Right renal pelvis (tissue), 4 donors: Measurements from ENCODE around the gene EIF1AD. TPM values are rescaled to one million over a fixed set of nuclear protein-coding genes. Genes with fewer than 3 reads are reported as not detected.

Source experiments
- DNase-seq, 4 donors: peaks; one replicate each; pipeline ENCODE4 v3.0.0-alpha.2; 2013; ENCODE audit warnings: low read depth in 4 of 4, low spot score in 3 of 4, missing footprints in 1 of 4
- polyA plus RNA-seq, 4 donors: library from polyadenylated mRNA; unstranded; fragments of 120-200 nt; gene quantifications; one replicate each; pipeline ENCODE4 v1.2.1, GENCODE V29; 2013; ENCODE audit not compliant: insufficient read length in 4 of 4

EIF1AD gene
- polyA plus RNA-seq, 4 donors = 26.6 to 30.8 (median 28.4) TPM

DNA sequence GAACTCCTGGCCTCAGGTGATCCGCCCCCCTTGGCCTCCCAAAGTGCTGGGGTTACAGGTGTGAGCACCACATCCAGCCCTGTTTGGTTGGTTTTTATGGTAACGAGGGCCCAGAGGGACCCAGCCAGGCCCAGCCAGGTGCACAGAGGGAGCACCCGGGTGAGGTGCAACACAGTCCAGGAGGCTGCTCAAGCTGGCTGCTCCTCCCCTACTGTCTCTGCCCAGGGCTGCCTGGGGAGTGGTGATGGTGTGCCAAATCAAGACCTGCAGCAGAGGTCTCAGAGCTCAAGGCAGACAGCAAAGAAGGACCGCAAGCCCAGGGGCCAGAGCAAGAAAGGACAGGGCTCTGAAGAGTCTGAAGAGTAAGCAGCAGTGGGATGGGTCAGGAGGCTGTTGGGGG lies 55.3 kb downstream of the EIF1AD start:
- no peak for DNase-seq

Other genes with a start within 250 kb of the EIF1AD start
- 1 to 10 TPM; 6.0 to 9.5 (median 6.4) TPM for gene AP5B1, start 221.2 kb downstream of the EIF1AD start, polyA plus RNA-seq
- gene OVOL1, start 215.1 kb downstream of the EIF1AD start, polyA plus RNA-seq = 10 to 100 TPM; 11.1 to 13.7 (median 12.2) TPM
- 1 to 10 TPM; 1.4 to 3.5 (median 2.6) TPM for gene SNX32, start 168.2 kb downstream of the EIF1AD start, polyA plus RNA-seq
- gene CFL1, start 144.0 kb downstream of the EIF1AD start, polyA plus RNA-seq = 100 to 1,000 TPM; 733 to 795 (median 777) TPM
- 10 to 100 TPM; 46.6 to 56.8 (median 49.3) TPM for gene MUS81, start 141.7 kb downstream of the EIF1AD start, polyA plus RNA-seq
- 100 to 1,000 TPM in 2 of 4 donors, 10 to 100 TPM in 2; 94.9 to 134 (median 107) TPM for gene EFEMP2, start 129.4 kb downstream of the EIF1AD start, polyA plus RNA-seq
- 1 to 10 TPM in 2 of 4 donors, under 1 TPM in 2; 0.65 to 1.8 (median 0.92) TPM for gene CTSW, start 122.3 kb downstream of the EIF1AD start, polyA plus RNA-seq
- gene FIBP, start 113.7 kb downstream of the EIF1AD start, polyA plus RNA-seq = 100 to 1,000 TPM in 2 of 4 donors, 10 to 100 TPM in 2; 90.9 to 107 (median 100) TPM
- gene CCDC85B, start 111.5 kb downstream of the EIF1AD start, polyA plus RNA-seq = 10 to 100 TPM in 1 of 4 donors, 1 to 10 TPM in 3; 7.9 to 16.9 (median 8.9) TPM
- gene FOSL1, start 101.8 kb downstream of the EIF1AD start, polyA plus RNA-seq = under 1 TPM; 0.17 to 0.28 (median 0.21) TPM
- gene C11orf68, start 83.1 kb downstream of the EIF1AD start, polyA plus RNA-seq = 10 to 100 TPM; 37.3 to 46.8 (median 42.2) TPM
- 100 to 1,000 TPM in 1 of 4 donors, 10 to 100 TPM in 3; 70.0 to 113 (median 76.4) TPM for gene DRAP1, start 82.7 kb downstream of the EIF1AD start, polyA plus RNA-seq
- under 1 TPM in 3 of 4 donors, not detected in 1; 0.14 to 0.30 (median 0.18) TPM for gene TSGA10IP, start 56.7 kb downstream of the EIF1AD start, polyA plus RNA-seq
- 10 to 100 TPM; 45.9 to 57.4 (median 50.3) TPM for gene SART1, start 40.4 kb downstream of the EIF1AD start, polyA plus RNA-seq
- 100 to 1,000 TPM; 248 to 308 (median 286) TPM for gene BANF1, start 346 bp upstream of the EIF1AD start, polyA plus RNA-seq
- gene CST6, start 9.9 kb upstream of the EIF1AD start, polyA plus RNA-seq = not detected
- under 1 TPM in 1 of 4 donors, not detected in 3; 0.01 TPM for gene CATSPER1, start 24.3 kb upstream of the EIF1AD start, polyA plus RNA-seq
- gene GAL3ST3, start 47.0 kb upstream of the EIF1AD start, polyA plus RNA-seq = 1 to 10 TPM; 4.8 to 7.4 (median 5.2) TPM
- gene SF3B2, start 50.2 kb upstream of the EIF1AD start, polyA plus RNA-seq = 100 to 1,000 TPM; 227 to 235 (median 230) TPM
- gene PACS1, start 68.1 kb upstream of the EIF1AD start, polyA plus RNA-seq = 10 to 100 TPM; 40.1 to 54.4 (median 45.4) TPM